Endothelial cell of umbilical vein (primary cell): ENCODE measurements around the gene GGT7. TPM values are rescaled to one million over a fixed set of nuclear protein-coding genes. Genes with fewer than 3 reads are reported as not detected.

ENCODE experiments used
- BruUV-seq: library from RNA; stranded (reverse); fragments of 400-500 nt; replicated peaks from 2 replicates; lab custom pipeline; 2021; lab: Mats Ljungman, UMichigan
- CTCF ChIA-PET: fragments of 300-600, 350-600 bp; sonication (Branson Sonifier 250); formaldehyde crosslinking; loops from one replicate; lab custom pipeline; 2021; ENCODE audit warnings: antibody characterized with exemption, inconsistent platforms; lab: Charles Lee
- POLR2A ChIA-PET: fragments of 300-600, 350-600 bp; sonication (Branson Sonifier 250); formaldehyde crosslinking; loops from one replicate; lab custom pipeline; 2021; ENCODE audit warnings: antibody characterized with exemption, inconsistent platforms; lab: Charles Lee
- DNase-seq: peaks from one replicate; pipeline ENCODE4 v3.0.0-alpha.2; 2011; ENCODE audit warnings: low read depth, low spot score
- FAIRE-seq: peaks from 2 replicates; lab custom pipeline; 2011; peaks lifted over from hg19 to GRCh38; lab: Jason Lieb, UNC
- H2AFZ ChIP-seq: 2 replicates; pipeline ENCODE4 v1.6.0; 2012; ENCODE audit warnings: low read depth, low read length, control low read depth, inconsistent platforms
- H3K27ac ChIP-seq: 2 replicates; pipeline ENCODE4 v1.5.1; 2011; ENCODE audit warnings: low read depth, mild to moderate bottlenecking, control low read depth, low read length, moderate library complexity; ENCODE audit not compliant: insufficient read depth
- H3K27me3 ChIP-seq, 2 experiments: 2 replicates each; pipeline versions ENCODE4 v1.6.0 to v1.6.1; 2011; ENCODE audit warnings: low read length in 2 of 2, mixed read lengths in 1 of 2; ENCODE audit not compliant: control insufficient read depth in 2 of 2, insufficient read depth in 2 of 2
- H3K36me3 ChIP-seq, 2 experiments: 2 replicates in 1 of 2; 3 replicates in 1 of 2; pipeline ENCODE4 v1.5.1; 2011; ENCODE audit warnings: low read length in 2 of 2, mild to moderate bottlenecking in 1 of 2, moderate library complexity in 1 of 2; ENCODE audit not compliant: control insufficient read depth in 2 of 2, insufficient read depth in 2 of 2; ENCODE audit errors: extremely low read depth in 1 of 2
- H3K4me1 ChIP-seq: 3 replicates; pipeline ENCODE4 v1.5.1; 2011; ENCODE audit warnings: mild to moderate bottlenecking, low read length; ENCODE audit not compliant: control insufficient read depth, insufficient read depth; ENCODE audit errors: extremely low read depth
- H3K4me2 ChIP-seq: 2 replicates; pipeline ENCODE4 v1.6.1; 2011; ENCODE audit warnings: low read length, control low read depth, mixed read lengths; ENCODE audit not compliant: insufficient read depth
- H3K4me3 ChIP-seq, 3 experiments: fragments of 200-600 bp in 1 of 3; sonication (generic), shearing (Covaris generic) in 1 of 3; replicated peaks in 1 of 3; 2 replicates each; pipeline ENCODE4 v1.5.1; 2011 to 2016; ENCODE audit warnings: control low read depth in 3 of 3, low read length in 3 of 3, mild to moderate bottlenecking in 2 of 3, inconsistent platforms in 1 of 3, low read depth in 1 of 3, moderate library complexity in 1 of 3; ENCODE audit not compliant: insufficient read depth in 1 of 3
- H3K79me2 ChIP-seq: 2 replicates; pipeline ENCODE4 v1.6.0; 2012; ENCODE audit warnings: low read length, inconsistent platforms; ENCODE audit not compliant: control insufficient read depth, insufficient read depth
- H3K9ac ChIP-seq: replicated peaks from 2 replicates; pipeline ENCODE3; 2011; ENCODE audit warnings: low read length, control low read depth; ENCODE audit not compliant: insufficient read depth; ENCODE audit errors: extremely low read depth
- H3K9me1 ChIP-seq: replicated peaks from 3 replicates; pipeline ENCODE4 v1.6.0; 2011; ENCODE audit warnings: mild to moderate bottlenecking, low read length; ENCODE audit not compliant: control insufficient read depth, insufficient read depth; ENCODE audit errors: extremely low read depth
- H3K9me3 ChIP-seq: replicated peaks from 2 replicates; pipeline ENCODE4 v1.5.1; 2012; ENCODE audit warnings: low read length, inconsistent platforms; ENCODE audit not compliant: control insufficient read depth, insufficient read depth
- H4K20me1 ChIP-seq: replicated peaks from 2 replicates; pipeline ENCODE3; 2011; ENCODE audit warnings: mild to moderate bottlenecking, low read length; ENCODE audit not compliant: control insufficient read depth, insufficient read depth; ENCODE audit errors: extremely low read depth
- EZH2 ChIP-seq: IDR thresholded peaks from 2 replicates; pipeline ENCODE4 v1.6.1; 2012; ENCODE audit warnings: borderline replicate concordance, low read depth, mild to moderate bottlenecking, moderate library complexity, low read length, inconsistent platforms; ENCODE audit not compliant: severe bottlenecking
- FOS ChIP-seq: IDR thresholded peaks from 2 replicates; pipeline ENCODE4 v1.6.1; 2011; ENCODE audit warnings: mild to moderate bottlenecking, low read length, moderate library complexity, borderline replicate concordance; ENCODE audit not compliant: insufficient read depth
- GATA2 ChIP-seq: IDR thresholded peaks from 2 replicates; pipeline ENCODE4 v1.7.0; 2011; ENCODE audit warnings: low read depth, mild to moderate bottlenecking, moderate library complexity, mixed read lengths, low read length; ENCODE audit not compliant: insufficient read length, insufficient read depth
- JUN ChIP-seq: IDR thresholded peaks from 2 replicates; pipeline ENCODE4 v1.6.1; 2011; ENCODE audit warnings: borderline replicate concordance, low read depth; ENCODE audit not compliant: insufficient read length, insufficient read depth
- MYC ChIP-seq: IDR thresholded peaks from one replicate; pipeline ENCODE4 v1.6.1; 2011; ENCODE audit warnings: mild to moderate bottlenecking, low read depth, low read length
- POLR2A ChIP-seq: IDR thresholded peaks from 2 replicates; pipeline ENCODE4 v1.6.1; 2012; ENCODE audit warnings: low read depth, mild to moderate bottlenecking, control low read depth, low read length
- POLR2AphosphoS5 ChIP-seq: IDR thresholded peaks from 2 replicates; pipeline ENCODE4 v1.6.1; 2012; ENCODE audit warnings: low read depth, mild to moderate bottlenecking, control low read depth, low read length, moderate library complexity; ENCODE audit not compliant: insufficient read depth
- dilution Hi-C: fragments of 300-500 bp; cut with MboI; formaldehyde crosslinking; loops from one replicate; pipeline ENCODE4 v1.15.0; 2019; ENCODE audit warnings: low sequenced_read_pairs; ENCODE audit not compliant: extremely low pct_ligation_motif_present
- intact Hi-C: fragments of 100-400 bp; cut with micrococcal nuclease; formaldehyde crosslinking; loops from one replicate; pipeline ENCODE4 v1.10.0; 2022
- polyA plus RNA-seq, 4 experiments: library from polyadenylated mRNA; depleted of rRNA in 3 of 4; stranded (reverse) in 3 of 4; unstranded in 1 of 4; fragments of >200 nt; gene quantifications; 2 replicates each; pipeline versions ENCODE4 v1.2.1 to v1.2.3, GENCODE V29; 2011 to 2012; ENCODE audit warnings: missing spikeins in 1 of 4
- total RNA-seq: library from RNA; stranded (reverse); gene quantifications from 2 replicates; pipeline ENCODE4 v1.2.3, GENCODE V29; 2021
- TF ChIP-seq, protein P1 (sequence below), 2 donors: IDR thresholded peaks; 1 replicate in 1 of 2; 2 replicates in 1 of 2; pipeline ENCODE4 v1.5.1; 2011; ENCODE audit warnings: low read length in 2 of 2, mild to moderate bottlenecking in 2 of 2, moderate library complexity in 2 of 2, control low read depth in 1 of 2, inconsistent platforms in 1 of 2, low read depth in 1 of 2; ENCODE audit not compliant: insufficient read depth in 1 of 2; ENCODE audit errors: extremely low read depth in 1 of 2
- TF ChIP-seq, protein P2 (sequence below): IDR thresholded peaks from 2 replicates; pipeline ENCODE4 v1.6.1; 2011; ENCODE audit not compliant: insufficient read depth, insufficient read length

The GGT7 gene
- total and polyA plus RNA-seq, 2 donors (not counting 3 experiments of a cell fraction or from before 2014, with no cell fraction given) = 4.1 to 5.0 TPM

DNA sequence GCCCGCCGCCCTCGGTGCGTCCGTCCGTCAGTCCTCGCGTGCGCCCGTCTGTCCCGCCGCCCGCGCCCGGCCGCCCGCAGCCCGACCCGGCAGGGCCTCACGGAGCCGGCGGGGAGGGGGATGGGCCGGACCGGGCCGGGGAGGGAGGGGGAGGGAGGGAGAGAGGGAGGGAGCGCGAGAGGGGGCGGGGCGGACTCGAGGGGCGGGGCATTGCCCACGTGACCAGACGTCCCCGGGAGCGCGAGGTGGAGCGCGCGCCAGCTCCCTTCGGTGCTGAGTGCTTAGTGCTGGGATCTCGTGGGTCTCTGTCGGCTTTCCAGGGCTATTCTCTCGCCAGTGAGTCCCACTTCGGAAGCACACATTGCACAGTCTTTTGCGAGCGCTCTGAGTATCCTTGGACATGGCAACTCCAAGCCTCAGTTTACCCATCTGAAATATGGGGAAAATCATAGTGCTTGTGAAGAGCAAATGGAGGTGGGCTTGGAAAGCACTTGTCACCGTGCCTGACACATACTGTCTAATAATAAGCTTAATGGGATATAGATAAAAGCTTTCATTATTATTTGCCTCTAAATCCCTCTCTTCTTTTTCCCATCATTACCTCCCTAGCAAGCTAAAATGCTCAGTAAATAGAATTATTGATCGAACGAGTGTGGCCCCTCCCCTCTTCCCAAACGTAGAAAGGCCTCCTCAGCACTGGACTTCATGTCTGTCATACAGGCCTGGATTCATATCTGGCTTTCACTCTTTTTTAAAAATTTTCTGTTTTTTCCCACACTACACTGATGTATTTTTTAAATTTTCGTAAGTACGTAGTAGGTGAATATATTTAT is 46.9 kb downstream of the GGT7 start, which contains the start of gene NCOA6:
TSS of gene NCOA6 (minus strand) at position 122 of the 833 bp plus-strand sequence. CDS start 43,296 bp downstream, outside the sequence.
- H3K4me1 ChIP-seq = peaks cover 12% of the 10 kb centered on the region
- TSS peak; percentile 60 for BruUV-seq
- CTCF ChIA-PET = interaction anchor here (1.8 kb wide), 1 partner anchor 56 kb away, joined by 6 read pairs; no protein-coding TSS in a partner anchor
- intact Hi-C loops (loop anchor here (1.0 kb wide), 1 partner anchor 51 kb away; the partner anchor contains the start of gene ACSS2), dilution Hi-C loops (loop anchor here (25.0 kb wide), 1 partner anchor 437 kb away; no protein-coding TSS in a partner anchor)
- POLR2A ChIA-PET = no interaction called here
- DNase-seq = peak; percentile 59
- peak within 1 kb of the TSS; percentile 88 for H3K4me2 ChIP-seq
- peak within 1 kb of the TSS; percentile 62 for H3K27ac ChIP-seq
- no peaks in the 10 kb centered on the region for H3K9me3 ChIP-seq
- no peaks in the 10 kb centered on the region for H3K36me3 ChIP-seq
- peak within 1 kb of the TSS; percentile 78 for H2AFZ ChIP-seq
- no peaks in the 10 kb centered on the region for H3K9me1 ChIP-seq
- peak within 1 kb of the TSS; percentile 90 for H3K9ac ChIP-seq
- H3K4me3 ChIP-seq = peak within 1 kb of the TSS; percentile 66 to 81 (median 75)
- peaks cover 38% of the 10 kb centered on the region for H3K79me2 ChIP-seq
- TF ChIP-seq, protein P1, sequence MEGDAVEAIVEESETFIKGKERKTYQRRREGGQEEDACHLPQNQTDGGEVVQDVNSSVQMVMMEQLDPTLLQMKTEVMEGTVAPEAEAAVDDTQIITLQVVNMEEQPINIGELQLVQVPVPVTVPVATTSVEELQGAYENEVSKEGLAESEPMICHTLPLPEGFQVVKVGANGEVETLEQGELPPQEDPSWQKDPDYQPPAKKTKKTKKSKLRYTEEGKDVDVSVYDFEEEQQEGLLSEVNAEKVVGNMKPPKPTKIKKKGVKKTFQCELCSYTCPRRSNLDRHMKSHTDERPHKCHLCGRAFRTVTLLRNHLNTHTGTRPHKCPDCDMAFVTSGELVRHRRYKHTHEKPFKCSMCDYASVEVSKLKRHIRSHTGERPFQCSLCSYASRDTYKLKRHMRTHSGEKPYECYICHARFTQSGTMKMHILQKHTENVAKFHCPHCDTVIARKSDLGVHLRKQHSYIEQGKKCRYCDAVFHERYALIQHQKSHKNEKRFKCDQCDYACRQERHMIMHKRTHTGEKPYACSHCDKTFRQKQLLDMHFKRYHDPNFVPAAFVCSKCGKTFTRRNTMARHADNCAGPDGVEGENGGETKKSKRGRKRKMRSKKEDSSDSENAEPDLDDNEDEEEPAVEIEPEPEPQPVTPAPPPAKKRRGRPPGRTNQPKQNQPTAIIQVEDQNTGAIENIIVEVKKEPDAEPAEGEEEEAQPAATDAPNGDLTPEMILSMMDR (IDR thresholded peaks at IDR 0.05; ENCODE audit: extremely low read depth in 1 of 2, insufficient read depth in 1 of 2, low read depth in 1 of 2, low read length in 2 of 2) = no peak
- TF ChIP-seq MYC (no peak), POLR2A (peak; percentile 35), JUN (no peak), EZH2 (no peak), POLR2AphosphoS5 (peak; percentile 30), FOS (no peak), GATA2 (no peak)
- TF ChIP-seq, protein P2, sequence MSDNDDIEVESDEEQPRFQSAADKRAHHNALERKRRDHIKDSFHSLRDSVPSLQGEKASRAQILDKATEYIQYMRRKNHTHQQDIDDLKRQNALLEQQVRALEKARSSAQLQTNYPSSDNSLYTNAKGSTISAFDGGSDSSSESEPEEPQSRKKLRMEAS = peak; percentile 84
- no peaks in the 10 kb centered on the region for H4K20me1 ChIP-seq
- peak; percentile 70 for FAIRE-seq
- peaks cover 0 to 6% of the 10 kb centered on the region in 2 experiments for H3K27me3 ChIP-seq
